GM12874 (cell line): ENCODE data around the gene KATNB1.

Experiments
- TF ChIP-seq, protein P1 (sequence below): IDR thresholded peaks from 2 replicates; pipeline ENCODE4 v1.5.1; 2011; ENCODE audit warnings: low read depth, mild to moderate bottlenecking, control low read depth, low read length, moderate library complexity; ENCODE audit not compliant: insufficient read depth

The KATNB1 gene

GRCh38 chr16:57749101-57749692 lies 13.6 kb downstream of the KATNB1 start:
- TF ChIP-seq, protein P1, sequence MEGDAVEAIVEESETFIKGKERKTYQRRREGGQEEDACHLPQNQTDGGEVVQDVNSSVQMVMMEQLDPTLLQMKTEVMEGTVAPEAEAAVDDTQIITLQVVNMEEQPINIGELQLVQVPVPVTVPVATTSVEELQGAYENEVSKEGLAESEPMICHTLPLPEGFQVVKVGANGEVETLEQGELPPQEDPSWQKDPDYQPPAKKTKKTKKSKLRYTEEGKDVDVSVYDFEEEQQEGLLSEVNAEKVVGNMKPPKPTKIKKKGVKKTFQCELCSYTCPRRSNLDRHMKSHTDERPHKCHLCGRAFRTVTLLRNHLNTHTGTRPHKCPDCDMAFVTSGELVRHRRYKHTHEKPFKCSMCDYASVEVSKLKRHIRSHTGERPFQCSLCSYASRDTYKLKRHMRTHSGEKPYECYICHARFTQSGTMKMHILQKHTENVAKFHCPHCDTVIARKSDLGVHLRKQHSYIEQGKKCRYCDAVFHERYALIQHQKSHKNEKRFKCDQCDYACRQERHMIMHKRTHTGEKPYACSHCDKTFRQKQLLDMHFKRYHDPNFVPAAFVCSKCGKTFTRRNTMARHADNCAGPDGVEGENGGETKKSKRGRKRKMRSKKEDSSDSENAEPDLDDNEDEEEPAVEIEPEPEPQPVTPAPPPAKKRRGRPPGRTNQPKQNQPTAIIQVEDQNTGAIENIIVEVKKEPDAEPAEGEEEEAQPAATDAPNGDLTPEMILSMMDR = no peak

GRCh38 chr16:57749856-57750452 lies 14.4 kb downstream of the KATNB1 start:
- TF ChIP-seq, protein P1 = no peak

- TF ChIP-seq, protein P1 = no peak
These were observed 15.4 kb downstream of the KATNB1 start for GRCh38 chr16:57750796-57751538.

- TF ChIP-seq, protein P1 = no peak
These were observed 16.1 kb downstream of the KATNB1 start for GRCh38 chr16:57751539-57752202.

- TF ChIP-seq, protein P1 = no peak
These were observed 16.6 kb downstream of the KATNB1 start for GRCh38 chr16:57752203-57752580.

- TF ChIP-seq, protein P1 = no peak
These were observed 17.2 kb downstream of the KATNB1 start for GRCh38 chr16:57752581-57753447.
